Endothelial cell of umbilical vein (primary cell): ENCODE data around the gene SHLD2.
"Not testable (repeated sequence)": the region's sequence is repeated elsewhere in the genome, so short reads cannot be mapped to it uniquely, and the experiment has no call there.

Experiments used
- CTCF ChIP-seq, 2 donors: IDR thresholded peaks; 1 replicate in 1 of 2; 2 replicates in 1 of 2; pipeline ENCODE4 v1.5.1; 2011; ENCODE audit warnings: low read length in 2 of 2, mild to moderate bottlenecking in 2 of 2, moderate library complexity in 2 of 2, control low read depth in 1 of 2, inconsistent platforms in 1 of 2, low read depth in 1 of 2; ENCODE audit not compliant: insufficient read depth in 1 of 2; ENCODE audit errors: extremely low read depth in 1 of 2
- EZH2 ChIP-seq: IDR thresholded peaks from 2 replicates; pipeline ENCODE4 v1.6.1; 2012; ENCODE audit warnings: borderline replicate concordance, low read depth, mild to moderate bottlenecking, moderate library complexity, low read length, inconsistent platforms; ENCODE audit not compliant: severe bottlenecking
- FOS ChIP-seq: IDR thresholded peaks from 2 replicates; pipeline ENCODE4 v1.6.1; 2011; ENCODE audit warnings: mild to moderate bottlenecking, low read length, moderate library complexity, borderline replicate concordance; ENCODE audit not compliant: insufficient read depth
- JUN ChIP-seq: IDR thresholded peaks from 2 replicates; pipeline ENCODE4 v1.6.1; 2011; ENCODE audit warnings: borderline replicate concordance, low read depth; ENCODE audit not compliant: insufficient read length, insufficient read depth
- MAX ChIP-seq: IDR thresholded peaks from 2 replicates; pipeline ENCODE4 v1.6.1; 2011; ENCODE audit not compliant: insufficient read depth, insufficient read length
- MYC ChIP-seq: IDR thresholded peaks from one replicate; pipeline ENCODE4 v1.6.1; 2011; ENCODE audit warnings: mild to moderate bottlenecking, low read depth, low read length
- POLR2A ChIP-seq: IDR thresholded peaks from 2 replicates; pipeline ENCODE4 v1.6.1; 2012; ENCODE audit warnings: low read depth, mild to moderate bottlenecking, control low read depth, low read length
- POLR2AphosphoS5 ChIP-seq: IDR thresholded peaks from 2 replicates; pipeline ENCODE4 v1.6.1; 2012; ENCODE audit warnings: low read depth, mild to moderate bottlenecking, control low read depth, low read length, moderate library complexity; ENCODE audit not compliant: insufficient read depth

- not testable (repeated sequence) for TF ChIP-seq POLR2AphosphoS5; POLR2A; FOS; CTCF (IDR thresholded peaks at IDR 0.05; ENCODE audit: extremely low read depth in 1 of 2, insufficient read depth in 1 of 2, low read depth in 1 of 2, low read length in 2 of 2); MAX; JUN; EZH2; MYC
Measured at GRCh38 chr10:87157821-87158220, 62.8 kb downstream of the SHLD2 start.
